ENCODE data around the gene SNX20. TPM values are rescaled to one million over a fixed set of nuclear protein-coding genes. Genes with fewer than 3 reads are reported as not detected.

Gene SNX20
- total and polyA plus RNA-seq, 2 of the 4 experiments (the other 2 are of a cell fraction), result not detected

DNA sequence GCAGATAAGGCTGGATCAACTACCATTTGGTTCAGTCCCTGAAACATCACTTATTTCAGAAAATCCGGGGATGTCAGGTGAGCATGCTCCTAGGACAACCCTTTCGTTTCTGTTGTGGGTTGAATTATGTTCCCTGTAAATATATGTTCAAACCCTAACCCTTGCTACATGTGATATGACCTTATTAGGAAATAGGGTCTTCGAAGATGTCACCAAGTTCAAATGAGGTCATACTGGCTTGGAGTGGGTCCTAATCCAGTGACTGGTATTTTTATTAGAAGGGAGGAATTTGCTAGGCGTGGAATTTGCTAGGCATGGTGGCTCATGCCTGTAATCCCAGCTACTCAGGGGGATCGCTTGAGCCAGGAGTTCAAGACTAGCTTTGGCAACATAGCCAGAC, 21.3 kb downstream of the SNX20 start:
- Histone ChIP-seq H3K9ac (ENCODE audit: low read depth, low read length) (no peak overlapping the region), H3K4me2 (ENCODE audit: low read depth, low read length) (no peak overlapping the region), H4K5ac (ENCODE audit: low read depth, low read length) (no peak overlapping the region), H2BK5ac (ENCODE audit: low read depth, low read length, poor library complexity, severe bottlenecking) (no peak overlapping the region), H3K9me3 (ENCODE audit: control insufficient read depth, insufficient read depth, low read length) (no peaks in the 10 kb centered on the region; the same call in 1 of the 2 replicates), H3K4me1 (ENCODE audit: control insufficient read depth, insufficient read depth, low read length) (no peaks in the 10 kb centered on the region), H2BK20ac (ENCODE audit: low read depth, low read length) (no peak overlapping the region), H3K27me3 (ENCODE audit: control insufficient read depth, insufficient read depth, low read length) (peaks cover 6% of the 10 kb centered on the region; the same call in 1 of the 2 replicates), H3K18ac (ENCODE audit: low read depth, low read length) (no peak overlapping the region), H2AFZ (replicated peaks; ENCODE audit: low read length, poor library complexity) (no peak overlapping the region), H3K9me1 (ENCODE audit: insufficient read depth, low read length) (no peaks in the 10 kb centered on the region), H2AK5ac (ENCODE audit: low read depth, low read length) (no peak overlapping the region), H2AK9ac (replicated peaks; ENCODE audit: low read depth, low read length, poor library complexity) (no peak overlapping the region), H3K23ac (ENCODE audit: low read depth, low read length) (no peak overlapping the region), H3K4me3 (ENCODE audit: insufficient read depth, low read depth, low read length) (no peak overlapping the region), H3K27ac (ENCODE audit: insufficient read depth, low read length) (no peak overlapping the region), H3K4ac (ENCODE audit: low read depth, low read length) (no peak overlapping the region), H4K20me1 (ENCODE audit: insufficient read depth, low read length) (no peaks in the 10 kb centered on the region), H2BK120ac (ENCODE audit: low read depth, low read length) (no peak overlapping the region), H4K91ac (ENCODE audit: insufficient read depth, low read depth, low read length) (no peak overlapping the region), H4K8ac (ENCODE audit: low read depth in 2 of 2, low read length in 2 of 2) (no peak overlapping the region), H3K36me3 (ENCODE audit: control insufficient read depth, insufficient read depth, low read length) (no peaks in the 10 kb centered on the region), H3K56ac (ENCODE audit: extremely low read depth, insufficient read depth, low read length) (no peak overlapping the region), H3K14ac (replicated peaks; ENCODE audit: low read depth, low read length) (no peak overlapping the region), H2BK15ac (ENCODE audit: low read depth, low read length) (no peak overlapping the region), H3K79me1 (ENCODE audit: low read depth in 1 of 2, low read length in 2 of 2) (no peaks in the 10 kb centered on the region)
- POLR2A ChIA-PET (ENCODE audit: unreplicated experiment), result no interaction called here
- BruUV-seq (replicated peaks), result no TSS peak
- DNase-seq, result no peak
- CTCF ChIA-PET, result no interaction called here
- dilution Hi-C loops (cut with HindIII; ENCODE audit: low sequenced_read_pairs, unreplicated experiment), result no loop called here
- WGBS, 2 experiments (ENCODE audit: extremely low coverage in 2 of 2, insufficient read length in 1 of 2), result no CpG with 5 or more reads among the region's 5 CpGs
- TF ChIP-seq RCOR1 (IDR thresholded peaks at IDR 0.05; ENCODE audit: insufficient replicate concordance, low read length), result no peak
- no peak for TF ChIP-seq NFE2L2 (IDR thresholded peaks at IDR 0.05; ENCODE audit: low read depth, low read length)
- no peak for TF ChIP-seq FOS (IDR thresholded peaks at IDR 0.05; ENCODE audit: low read depth, low read length)
- no peak for TF ChIP-seq CEBPB (IDR thresholded peaks at IDR 0.05; ENCODE audit: low read depth, low read length)
- TF ChIP-seq RFX5 (IDR thresholded peaks at IDR 0.05; ENCODE audit: low read depth, low read length), result no peak
- TF ChIP-seq MXI1 (IDR thresholded peaks at IDR 0.05; ENCODE audit: borderline replicate concordance, low read depth, low read length), result no peak
- no peak for TF ChIP-seq BHLHE40 (IDR thresholded peaks at IDR 0.05; ENCODE audit: low read depth, low read length)
- TF ChIP-seq CHD1 (IDR thresholded peaks at IDR 0.05; ENCODE audit: low read depth, low read length), result no peak
- TF ChIP-seq POLR2A (IDR thresholded peaks at IDR 0.05; ENCODE audit: low read depth, low read length), result no peak
- no peak for TF ChIP-seq MAFK (IDR thresholded peaks at IDR 0.05; ENCODE audit: low read depth, low read length)
- no peak for TF ChIP-seq RAD21 (IDR thresholded peaks at IDR 0.05; ENCODE audit: low read length)
- TF ChIP-seq, protein P1, sequence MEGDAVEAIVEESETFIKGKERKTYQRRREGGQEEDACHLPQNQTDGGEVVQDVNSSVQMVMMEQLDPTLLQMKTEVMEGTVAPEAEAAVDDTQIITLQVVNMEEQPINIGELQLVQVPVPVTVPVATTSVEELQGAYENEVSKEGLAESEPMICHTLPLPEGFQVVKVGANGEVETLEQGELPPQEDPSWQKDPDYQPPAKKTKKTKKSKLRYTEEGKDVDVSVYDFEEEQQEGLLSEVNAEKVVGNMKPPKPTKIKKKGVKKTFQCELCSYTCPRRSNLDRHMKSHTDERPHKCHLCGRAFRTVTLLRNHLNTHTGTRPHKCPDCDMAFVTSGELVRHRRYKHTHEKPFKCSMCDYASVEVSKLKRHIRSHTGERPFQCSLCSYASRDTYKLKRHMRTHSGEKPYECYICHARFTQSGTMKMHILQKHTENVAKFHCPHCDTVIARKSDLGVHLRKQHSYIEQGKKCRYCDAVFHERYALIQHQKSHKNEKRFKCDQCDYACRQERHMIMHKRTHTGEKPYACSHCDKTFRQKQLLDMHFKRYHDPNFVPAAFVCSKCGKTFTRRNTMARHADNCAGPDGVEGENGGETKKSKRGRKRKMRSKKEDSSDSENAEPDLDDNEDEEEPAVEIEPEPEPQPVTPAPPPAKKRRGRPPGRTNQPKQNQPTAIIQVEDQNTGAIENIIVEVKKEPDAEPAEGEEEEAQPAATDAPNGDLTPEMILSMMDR (conservative IDR thresholded peaks at IDR 0.05; ENCODE audit: low read depth, low read length), result no peak
- no peak for TF ChIP-seq SMC3 (IDR thresholded peaks at IDR 0.05; ENCODE audit: low read depth, low read length)
- TF ChIP-seq MAZ (IDR thresholded peaks at IDR 0.05; ENCODE audit: borderline replicate concordance, low read depth, low read length), result no peak
- TF ChIP-seq, protein P2, sequence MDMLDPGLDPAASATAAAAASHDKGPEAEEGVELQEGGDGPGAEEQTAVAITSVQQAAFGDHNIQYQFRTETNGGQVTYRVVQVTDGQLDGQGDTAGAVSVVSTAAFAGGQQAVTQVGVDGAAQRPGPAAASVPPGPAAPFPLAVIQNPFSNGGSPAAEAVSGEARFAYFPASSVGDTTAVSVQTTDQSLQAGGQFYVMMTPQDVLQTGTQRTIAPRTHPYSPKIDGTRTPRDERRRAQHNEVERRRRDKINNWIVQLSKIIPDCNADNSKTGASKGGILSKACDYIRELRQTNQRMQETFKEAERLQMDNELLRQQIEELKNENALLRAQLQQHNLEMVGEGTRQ (IDR thresholded peaks at IDR 0.05; ENCODE audit: low read depth, low read length), result no peak
- TF ChIP-seq, protein P3, sequence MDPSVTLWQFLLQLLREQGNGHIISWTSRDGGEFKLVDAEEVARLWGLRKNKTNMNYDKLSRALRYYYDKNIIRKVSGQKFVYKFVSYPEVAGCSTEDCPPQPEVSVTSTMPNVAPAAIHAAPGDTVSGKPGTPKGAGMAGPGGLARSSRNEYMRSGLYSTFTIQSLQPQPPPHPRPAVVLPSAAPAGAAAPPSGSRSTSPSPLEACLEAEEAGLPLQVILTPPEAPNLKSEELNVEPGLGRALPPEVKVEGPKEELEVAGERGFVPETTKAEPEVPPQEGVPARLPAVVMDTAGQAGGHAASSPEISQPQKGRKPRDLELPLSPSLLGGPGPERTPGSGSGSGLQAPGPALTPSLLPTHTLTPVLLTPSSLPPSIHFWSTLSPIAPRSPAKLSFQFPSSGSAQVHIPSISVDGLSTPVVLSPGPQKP (IDR thresholded peaks at IDR 0.05; ENCODE audit: borderline replicate concordance, low read depth, low read length), result no peak
- no peak for ATAC-seq (ENCODE audit: low read depth)
- in situ Hi-C loops (cut with MboI; ENCODE audit: low sequenced_read_pairs), result loop anchor here (10.0 to 25.0 kb wide), 2 partner anchors 285 to 448 kb away; no protein-coding TSS in a partner anchor
- intact Hi-C loops (cut with micrococcal nuclease), result no loop called here

Measured in IMR-90 (cell line).